Effector CD8-positive, alpha-beta T cell (primary cell): ENCODE results near the gene UST.
"Not testable (repeated sequence)": the region's sequence is repeated elsewhere in the genome, so short reads cannot be mapped to it uniquely, and the experiment has no call there.

ENCODE experiments used
- DNase-seq: peaks from one replicate; lab custom pipeline; 2025; lab: John Stamatoyannopoulos, UW

UST gene

GRCh38 chr6:148736774-148737412, 9.9 kb upstream of the UST start:
- no peak for DNase-seq

DNA sequence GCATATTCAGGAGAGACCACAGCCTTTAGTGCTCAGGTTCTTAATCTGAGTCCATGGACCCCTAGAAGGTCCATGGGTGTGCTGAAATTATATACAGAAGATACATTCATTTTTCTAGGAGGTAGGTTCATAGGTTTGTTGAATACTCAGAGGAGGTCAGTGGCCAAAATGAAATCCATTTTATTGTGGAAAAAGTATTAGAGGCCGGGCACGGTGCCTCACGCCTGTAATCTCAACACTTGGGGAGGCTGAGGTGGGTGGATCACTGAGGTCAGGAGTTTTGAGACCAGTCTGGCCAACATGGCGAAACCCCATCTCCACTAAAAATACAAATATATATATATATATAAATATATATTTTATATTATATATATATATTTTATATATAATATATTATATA, 9.0 kb upstream of the UST start:
- DNase-seq: no peak

DNA sequence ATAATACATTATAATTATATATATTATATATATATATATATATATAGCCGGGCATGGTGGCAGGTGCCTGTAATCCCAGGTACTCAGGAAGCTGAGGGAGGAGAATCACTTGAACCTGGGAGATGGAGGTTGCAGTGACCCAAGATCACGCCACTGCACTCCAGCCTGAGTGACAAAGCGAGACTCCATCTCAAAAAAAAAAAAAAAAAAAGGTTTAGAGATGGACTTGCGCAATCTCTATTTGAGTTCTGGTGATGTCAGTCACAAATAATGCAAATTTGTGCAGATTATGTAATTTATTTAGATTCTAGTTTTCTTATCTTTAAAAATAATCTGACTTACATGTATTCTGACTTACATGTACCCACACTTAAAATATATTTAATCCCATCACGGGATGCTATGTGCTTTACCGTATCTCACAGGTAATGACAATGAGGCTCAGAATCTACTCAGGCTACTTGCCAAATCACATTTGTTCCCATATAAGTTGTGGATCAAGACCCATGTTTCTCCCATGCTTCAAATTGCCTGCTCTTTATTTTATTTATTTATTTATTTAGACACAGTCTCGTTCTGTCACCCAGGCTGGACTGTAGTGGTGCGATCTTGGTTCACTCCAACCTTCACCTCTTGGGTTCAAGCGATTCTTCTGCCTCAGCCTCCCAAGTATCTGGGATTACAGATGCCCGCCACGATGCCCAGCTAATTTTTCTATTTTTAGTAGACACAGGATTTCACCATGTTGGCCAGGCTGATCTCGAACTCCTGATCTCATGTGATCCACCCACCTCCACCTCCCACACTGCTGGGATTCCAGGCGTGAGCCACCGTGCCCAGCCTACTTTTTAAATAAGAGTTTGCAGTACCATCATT, 7.6 kb upstream of the UST start:
- no peak for DNase-seq

- DNase-seq: no peak
Measured at GRCh38 chr6:148739822-148740128, 7.1 kb upstream of the UST start.

- DNase-seq: no peak
Measured at GRCh38 chr6:148743476-148743875, 3.4 kb upstream of the UST start.

DNA sequence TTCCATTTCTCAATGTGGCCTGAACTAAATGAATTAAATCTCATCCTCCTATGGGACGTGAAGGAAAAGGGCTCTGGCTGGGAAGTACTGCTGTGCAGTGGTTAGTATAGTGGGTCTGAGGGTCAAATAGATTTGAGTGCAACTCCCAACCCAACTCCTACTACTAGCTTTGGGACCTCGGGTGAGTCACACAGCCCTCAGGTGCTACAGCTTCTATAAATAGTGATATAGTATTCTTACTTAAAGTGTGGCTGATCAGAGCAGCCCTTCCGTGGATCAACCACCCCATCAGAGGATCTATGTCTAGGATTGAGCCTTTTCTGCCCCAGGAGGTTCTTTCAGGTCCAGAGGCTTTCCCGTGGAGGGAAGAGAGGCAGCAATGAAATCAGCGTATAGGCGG, 904 bp upstream of the UST start:
- DNase-seq: no peak

- no peak for DNase-seq
Measured at GRCh38 chr6:148747145-148747470, 278 bp downstream of the UST start.

- DNase-seq: peak; percentile 17
Measured at GRCh38 chr6:148747471-148748165, 788 bp downstream of the UST start.

- no peak for DNase-seq
Measured at GRCh38 chr6:148749674-148750073, 2.8 kb downstream of the UST start.

DNA sequence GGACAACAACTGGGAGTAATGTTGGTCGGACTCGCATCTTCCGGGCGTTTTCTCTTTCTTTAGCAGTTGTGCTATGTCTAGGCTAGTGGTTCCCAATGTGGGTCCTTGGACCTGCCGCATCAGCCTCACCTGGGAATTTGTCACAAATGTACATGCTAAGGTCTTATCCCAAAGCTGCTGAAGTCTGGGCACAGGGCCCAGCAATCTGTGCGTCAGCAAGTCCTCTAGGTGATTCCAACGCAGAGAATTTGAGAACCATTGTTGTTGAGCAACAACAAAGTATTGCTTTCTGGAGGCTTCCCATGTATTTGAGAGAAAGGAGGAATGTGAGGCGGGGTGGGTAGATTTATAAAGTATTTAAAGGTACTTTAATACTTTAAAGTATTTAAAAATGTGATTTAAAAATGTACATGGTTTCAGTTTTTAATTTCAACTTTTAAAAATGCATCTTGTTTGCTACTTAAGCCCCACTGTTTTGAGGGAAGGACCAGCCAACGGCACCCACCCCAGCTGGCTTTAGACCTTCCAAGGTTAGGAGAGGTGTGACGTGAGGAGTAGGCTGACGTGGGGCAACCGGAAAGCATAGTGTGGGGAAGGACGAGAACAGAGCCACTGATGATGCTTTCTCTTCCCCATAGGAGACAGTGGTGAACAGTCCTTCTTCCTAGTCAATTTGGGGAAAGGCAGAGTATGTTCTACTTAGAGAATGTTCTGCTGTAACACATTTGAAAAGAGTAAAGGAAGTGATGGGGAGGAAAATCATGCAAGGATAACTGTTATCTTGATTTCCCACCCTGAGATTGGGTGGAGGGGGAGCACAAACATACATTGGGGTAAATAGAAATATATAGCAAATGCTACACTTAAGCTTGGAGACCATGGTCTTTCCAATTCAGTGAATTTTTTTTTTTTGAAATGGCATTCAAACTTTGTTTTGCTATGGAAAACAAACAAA, 4.3 kb downstream of the UST start:
- no peak for DNase-seq

DNA sequence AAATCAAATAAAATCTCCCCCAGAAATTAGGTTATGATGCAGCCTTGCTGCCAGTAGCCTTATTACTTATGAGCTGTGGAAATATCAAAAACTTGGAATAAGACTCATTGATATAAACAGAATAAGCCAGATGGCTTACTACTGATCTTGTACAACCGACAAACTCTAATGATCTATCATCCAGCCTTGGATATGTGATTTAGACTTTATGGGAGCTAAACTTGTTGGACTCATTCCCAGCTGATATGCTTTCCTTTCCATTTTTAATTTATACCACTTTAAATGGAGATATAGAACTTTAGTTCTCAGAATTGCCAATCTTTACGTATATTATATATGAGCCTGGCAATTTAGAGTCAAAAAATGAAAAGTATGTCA, 5.0 kb downstream of the UST start:
- DNase-seq: no peak

DNA sequence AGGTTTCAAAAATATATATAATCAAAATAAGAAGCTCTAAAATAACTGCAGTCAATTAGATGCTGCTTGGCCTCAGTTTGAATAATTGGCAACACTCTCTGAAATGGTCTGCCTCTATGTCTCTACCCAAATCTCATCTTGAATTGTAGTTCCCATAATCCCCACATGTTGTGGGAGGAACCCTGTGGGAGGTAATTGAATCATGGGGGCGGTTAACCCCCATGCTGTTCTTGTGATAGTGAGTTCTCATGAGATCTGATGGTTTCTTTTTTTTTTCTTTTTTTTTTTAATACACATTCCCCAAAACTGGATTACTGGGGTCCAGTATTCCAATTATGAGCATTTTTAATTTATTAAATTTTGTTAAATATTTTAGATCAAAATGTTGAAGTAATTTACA, 8.5 kb downstream of the UST start:
- DNase-seq: not testable (repeated sequence)

DNA sequence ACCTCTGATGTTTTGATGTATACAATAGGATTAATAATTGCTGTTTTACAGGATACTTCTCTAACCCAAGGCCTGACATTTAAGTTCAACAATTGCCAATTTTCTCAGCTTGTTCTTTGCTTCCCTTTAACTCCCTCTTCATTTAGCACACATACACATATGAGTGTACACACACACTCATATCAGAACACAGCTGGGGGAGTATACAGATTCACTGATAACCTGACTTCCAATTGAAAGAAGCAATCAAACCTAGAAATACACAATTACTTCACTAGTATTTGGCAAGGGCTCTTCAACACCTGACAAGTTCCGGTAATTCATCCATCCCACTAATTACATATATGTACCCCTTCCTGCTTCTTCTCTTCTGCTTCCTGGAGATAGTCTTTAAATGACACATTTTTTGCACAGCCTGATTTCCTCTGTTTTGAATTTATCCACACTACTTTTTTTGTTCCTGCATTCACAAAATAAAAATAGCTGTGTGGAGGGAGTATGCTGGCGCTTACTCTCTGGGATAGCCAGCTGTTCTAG, 11.2 kb downstream of the UST start:
- no peak for DNase-seq

DNA sequence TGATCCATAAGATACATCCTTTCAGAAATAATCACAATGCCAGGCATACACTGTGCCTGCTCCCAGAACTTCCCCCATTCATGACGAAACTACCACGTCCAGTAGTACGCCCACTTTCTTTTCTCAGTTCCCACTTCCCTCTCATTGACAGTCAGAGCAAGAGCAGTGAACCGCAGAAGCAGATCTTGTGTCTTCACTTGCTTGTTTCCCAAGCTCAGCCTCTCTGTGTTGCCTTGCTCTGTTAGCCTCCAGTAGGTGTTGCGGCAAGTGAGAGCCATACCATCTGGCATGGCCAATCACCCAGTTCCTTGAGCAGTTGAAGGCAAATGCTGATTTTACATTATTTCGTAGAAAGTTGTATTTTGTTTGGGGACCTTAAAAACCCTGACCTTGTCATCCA, 11.7 kb downstream of the UST start:
- no peak for DNase-seq

- no peak for DNase-seq
Measured at GRCh38 chr6:148760258-148760534, 13.4 kb downstream of the UST start.

- peak; percentile 7 for DNase-seq
Measured at GRCh38 chr6:148760568-148761526, 14.0 kb downstream of the UST start.

DNA sequence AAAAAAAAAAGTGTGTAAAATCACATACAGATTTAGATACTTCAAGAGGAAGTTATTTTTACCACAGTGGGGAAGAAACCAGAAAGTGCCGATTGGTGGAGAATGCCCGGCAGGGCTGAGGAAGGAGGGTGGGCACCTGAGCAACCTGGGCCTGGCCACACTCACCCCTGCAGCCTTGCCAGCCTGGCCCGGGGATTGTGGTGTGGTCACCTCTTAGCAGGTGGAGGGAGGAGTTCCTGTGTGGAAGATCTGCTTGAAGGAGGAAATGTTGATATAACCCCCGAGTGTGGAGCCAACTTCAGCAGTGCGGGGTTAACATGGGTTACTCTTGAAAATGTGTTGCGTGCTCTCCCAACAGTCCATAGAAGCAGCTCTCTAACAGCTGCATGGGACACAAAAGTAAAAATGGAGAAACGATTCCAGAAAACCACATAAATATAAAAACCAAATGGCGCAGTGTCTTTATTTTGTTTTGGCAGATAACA, 14.7 kb downstream of the UST start:
- no peak for DNase-seq

- no peak for DNase-seq
Measured at GRCh38 chr6:148762231-148762630, 15.4 kb downstream of the UST start.

DNA sequence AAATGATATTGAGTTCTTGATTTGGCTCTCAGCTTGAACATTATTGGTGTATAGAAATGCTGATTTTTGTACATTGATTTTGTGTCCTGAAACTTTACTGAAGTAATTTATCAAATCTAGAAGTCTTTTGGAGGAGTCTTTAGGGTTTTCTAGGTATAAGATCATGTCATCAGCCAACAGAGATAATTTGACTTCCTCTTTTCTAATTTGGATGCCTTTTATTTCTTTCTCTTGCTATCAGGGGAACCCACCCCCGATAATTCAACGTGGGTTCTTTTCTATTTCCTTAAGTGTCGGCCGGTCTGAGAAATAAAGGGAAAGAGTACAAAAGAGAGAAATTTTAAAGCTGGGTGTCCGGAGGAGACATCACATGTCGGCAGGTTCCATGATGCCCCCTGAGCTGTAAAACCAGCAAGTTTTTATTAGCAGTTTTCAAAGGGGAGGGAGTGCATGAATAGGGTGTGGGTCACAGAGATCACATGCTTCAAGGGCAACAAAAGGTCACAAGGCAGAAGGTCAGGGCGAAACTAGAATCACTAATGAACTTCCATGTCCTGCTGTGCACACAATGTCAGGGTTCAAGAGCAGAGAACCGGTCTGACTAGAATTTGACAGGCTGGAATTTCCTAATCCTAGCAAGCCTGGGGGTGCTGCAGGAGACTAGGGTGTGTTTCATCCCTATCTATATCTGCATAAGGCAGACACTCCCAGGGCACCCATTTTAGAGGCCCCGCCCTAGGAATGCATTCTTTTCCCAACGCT, 17.6 kb downstream of the UST start:
- not testable (repeated sequence) for DNase-seq
